ENCODE measurements around the gene PDCD2L. TPM values are rescaled to one million over a fixed set of nuclear protein-coding genes. Genes with fewer than 3 reads are reported as not detected.

PDCD2L gene
- total RNA-seq, 1 donor from 2014 or later: 20.4 TPM

- DNase-seq: no peak
Measured at GRCh38 chr19:34474233-34474989, 70.2 kb downstream of the PDCD2L start.

GRCh38 chr19:34475026-34475974 lies 71.1 kb downstream of the PDCD2L start:
- peak; percentile 46 for DNase-seq

Other genes starting within 250 kb of the PDCD2L start
- 62.8 and 99.5 TPM in 2 replicates for gene LSM14A, start 231.9 kb upstream of the PDCD2L start, total RNA-seq
- 62.1 and 68.6 TPM in 2 replicates for gene GARRE1, start 149.8 kb upstream of the PDCD2L start, total RNA-seq
- gene GPI, start 39.2 kb upstream of the PDCD2L start, total RNA-seq: 128 and 344 TPM in 2 replicates
- gene UBA2, start 24.0 kb downstream of the PDCD2L start, total RNA-seq: 136 and 218 TPM in 2 replicates
- 49.5 and 52.1 TPM in 2 replicates for gene WTIP, start 77.4 kb downstream of the PDCD2L start, total RNA-seq